VCaP (cell line): Measurements from ENCODE around the gene MYZAP.

Experiments used
- H3K27ac ChIP-seq: fragments of 450-650 bp; 2 replicates; pipeline ENCODE4 v1.5.1; 2017
- CTCF ChIP-seq: fragments of 450-650 bp; conservative IDR thresholded peaks from 2 replicates; pipeline ENCODE4 v1.5.1; 2017; ENCODE audit warnings: mild to moderate bottlenecking, moderate library complexity

Gene MYZAP

GRCh38 chr15:57570994-57571393, 20.7 kb upstream of the MYZAP start:
- no peak overlapping the region for H3K27ac ChIP-seq

GRCh38 chr15:57571725-57572124, 20.0 kb upstream of the MYZAP start:
- no peak overlapping the region for H3K27ac ChIP-seq
- TF ChIP-seq CTCF, result no peak

More at GRCh38 chr15:57570994-57571393, 20.7 kb upstream of the MYZAP start:
- no peak for TF ChIP-seq CTCF

- H3K27ac ChIP-seq, result no peak overlapping the region
- TF ChIP-seq CTCF, result no peak
Observed at GRCh38 chr15:57572468-57572867, 19.2 kb upstream of the MYZAP start.

GRCh38 chr15:57573151-57573550, 18.6 kb upstream of the MYZAP start:
- no peak overlapping the region for H3K27ac ChIP-seq
- no peak for TF ChIP-seq CTCF

GRCh38 chr15:57575363-57575762, 16.3 kb upstream of the MYZAP start:
- no peak for TF ChIP-seq CTCF

GRCh38 chr15:57578288-57578900, 13.3 kb upstream of the MYZAP start:
- TF ChIP-seq CTCF, result no peak
- H3K27ac ChIP-seq, result peak overlapping the region; percentile 27; the same call in 1 of the 2 replicates

More at GRCh38 chr15:57575363-57575762, 16.3 kb upstream of the MYZAP start:
- H3K27ac ChIP-seq, result no peak overlapping the region

- TF ChIP-seq CTCF, result no peak
- no peak overlapping the region for H3K27ac ChIP-seq
Observed at GRCh38 chr15:57580428-57580827, 11.3 kb upstream of the MYZAP start.
